GM21717 (cell line): ENCODE measurements around the gene GABBR2.
"Not testable (repeated sequence)": the region's sequence is repeated elsewhere in the genome, so short reads cannot be mapped to it uniquely, and the experiment has no call there.

Experiments used
- ATAC-seq: cut with Tn5 transposase; IDR thresholded peaks from one replicate; pipeline ENCODE4 v1.9.1; 2021; ENCODE audit warnings: mild to moderate bottlenecking, moderate library complexity; ENCODE audit not compliant: unreplicated experiment

Gene GABBR2

DNA sequence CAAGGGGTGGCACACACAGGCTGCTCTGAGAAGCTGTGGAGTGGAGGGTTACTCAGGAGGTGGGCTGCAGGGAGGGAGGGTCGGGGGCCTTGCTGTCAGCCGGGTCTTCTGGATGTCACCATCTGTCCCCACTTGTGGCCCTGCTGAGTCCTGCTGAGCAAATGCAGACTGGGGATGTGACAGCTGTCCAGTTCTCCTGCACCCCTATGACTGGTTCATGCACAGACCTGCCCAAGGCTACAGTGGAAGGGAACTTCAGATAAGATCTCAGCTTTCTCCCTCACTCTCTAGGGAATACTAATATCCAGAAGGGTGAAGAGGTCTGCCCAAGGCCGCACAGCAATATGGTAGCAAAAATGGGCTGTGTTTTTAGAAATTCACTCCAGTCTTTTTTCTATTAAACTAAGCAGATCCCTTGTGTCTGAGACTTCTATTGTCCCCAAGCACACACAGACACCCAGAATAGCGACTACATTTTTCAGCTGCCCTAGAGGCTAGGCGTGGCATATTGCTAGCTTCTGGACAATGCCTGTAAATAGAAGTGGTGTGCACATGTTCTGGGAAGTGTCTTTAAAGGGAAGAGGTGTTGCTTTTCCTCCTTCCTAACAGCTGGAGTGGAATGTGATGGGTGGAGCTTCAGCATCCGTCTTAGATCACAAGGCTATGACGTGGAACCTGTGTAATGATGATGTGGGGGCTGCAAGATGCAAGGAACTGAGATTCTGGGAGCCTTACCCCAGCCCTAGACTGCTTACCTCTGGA lies 402.2 kb downstream of the GABBR2 start:
- no peak for ATAC-seq

DNA sequence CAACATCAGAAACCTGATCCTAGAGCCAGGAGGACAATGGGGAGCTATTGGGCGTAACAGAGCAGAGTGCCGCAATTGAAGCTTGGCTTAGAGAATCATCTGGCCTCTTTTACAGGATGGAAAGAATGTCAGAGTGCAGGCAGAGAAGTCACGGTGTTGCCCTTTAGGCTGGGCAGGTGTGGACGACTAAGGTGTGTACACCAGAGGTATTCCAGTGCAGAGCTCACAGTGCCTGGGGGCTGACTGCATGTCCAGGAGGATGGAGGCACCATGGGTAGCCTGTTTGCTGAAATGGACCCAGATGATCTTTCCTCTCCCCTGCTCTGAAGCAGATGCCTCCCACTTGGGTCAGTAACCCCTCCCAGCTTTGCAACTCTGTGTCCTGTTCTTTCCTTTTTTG lies 404.4 kb downstream of the GABBR2 start:
- ATAC-seq: no peak

DNA sequence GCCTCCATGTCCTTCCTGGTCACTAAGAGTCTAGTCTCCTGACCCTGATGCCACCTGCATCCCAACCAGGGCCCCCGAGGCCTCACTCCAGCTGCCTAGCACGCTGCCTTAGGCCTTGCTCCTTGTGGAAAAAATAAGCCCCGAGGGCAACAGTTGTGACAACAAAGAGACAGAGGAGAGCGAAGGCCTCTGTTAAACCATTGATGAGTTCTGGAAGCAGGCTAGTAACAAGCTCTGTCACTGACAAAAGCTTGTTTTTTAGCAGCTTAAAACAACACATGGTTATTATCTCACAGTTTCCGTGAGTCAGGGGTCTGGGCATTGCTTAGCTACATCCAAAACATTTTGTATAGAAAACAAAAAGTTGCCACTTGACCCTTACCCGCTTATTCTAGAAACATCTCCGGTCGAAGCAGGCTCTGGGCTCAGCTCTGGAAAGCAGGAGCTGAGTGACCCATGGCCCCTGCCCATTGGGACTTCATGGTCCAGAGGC lies 405.1 kb downstream of the GABBR2 start:
- ATAC-seq: no peak

DNA sequence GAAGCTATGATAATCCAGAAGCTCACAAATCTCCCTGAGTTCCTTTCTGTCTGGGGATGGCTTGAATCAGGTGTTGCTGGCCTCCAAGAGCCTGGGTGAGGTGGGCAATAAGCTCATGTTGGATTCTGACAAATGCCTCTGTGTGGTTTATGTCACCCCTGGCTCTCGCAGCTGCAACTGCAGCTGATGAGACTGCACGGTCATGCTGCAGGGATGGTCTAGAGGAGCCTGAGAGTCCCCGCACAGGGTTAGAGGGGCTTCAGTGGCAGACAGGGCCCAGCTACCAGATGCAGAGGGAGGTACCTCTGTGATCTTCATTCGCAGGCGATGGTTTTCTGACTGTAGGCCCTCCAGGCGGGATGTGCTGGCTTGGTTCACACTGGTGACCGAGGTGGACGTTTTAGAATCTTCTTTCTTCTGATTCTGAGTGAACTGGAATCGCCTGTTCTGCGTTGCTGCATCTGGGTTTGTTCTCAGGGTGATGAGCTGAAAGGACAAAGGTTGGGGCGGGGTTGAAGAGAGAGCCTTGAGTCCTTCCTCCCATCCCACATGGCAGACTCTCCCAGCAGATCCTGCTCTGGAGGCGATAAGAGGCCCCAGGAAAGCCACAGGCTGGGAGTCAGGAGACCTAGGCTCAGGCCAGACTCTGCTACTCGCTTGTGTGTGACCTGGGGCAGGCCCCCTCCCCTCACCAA lies 405.6 kb downstream of the GABBR2 start:
- ATAC-seq: no peak

DNA sequence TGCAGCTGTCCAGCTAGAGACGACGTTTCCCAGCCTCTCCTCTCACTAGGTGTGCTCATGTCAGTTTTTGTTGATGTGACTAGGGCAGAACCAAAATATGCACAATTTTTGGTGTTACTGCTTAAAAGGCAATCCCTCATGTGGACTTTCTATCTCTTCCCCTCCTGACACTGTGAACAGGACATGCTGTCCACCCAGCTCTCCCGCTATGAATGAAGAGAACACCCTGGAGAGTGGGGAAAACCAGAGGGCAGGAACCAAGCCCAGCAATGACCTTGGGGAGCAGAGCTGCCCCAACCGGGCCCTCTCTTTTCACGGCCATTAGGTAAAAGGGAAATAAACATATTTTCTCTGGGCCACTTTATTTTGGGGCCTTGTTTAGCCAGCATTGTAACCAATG lies 406.6 kb downstream of the GABBR2 start:
- ATAC-seq: no peak

DNA sequence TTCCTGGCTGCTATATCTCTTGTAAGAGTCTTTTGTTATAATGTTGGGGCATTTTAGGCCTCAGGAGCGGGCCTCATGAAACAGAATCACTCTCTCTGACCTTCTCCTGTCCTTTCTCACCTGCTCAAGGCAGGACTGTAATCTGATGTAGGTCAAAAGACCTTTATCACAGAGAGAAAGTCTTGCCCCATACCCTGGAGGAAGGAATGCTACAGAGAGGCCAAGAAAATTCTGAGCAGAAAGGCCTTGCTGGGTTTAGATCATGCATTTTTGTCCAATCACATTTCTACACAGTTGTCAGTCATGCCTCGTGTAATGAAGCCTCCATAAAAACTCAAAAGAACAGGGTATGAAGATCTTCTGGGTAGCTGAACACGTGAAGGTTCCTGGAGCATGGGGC lies 408.1 kb downstream of the GABBR2 start:
- no peak for ATAC-seq

DNA sequence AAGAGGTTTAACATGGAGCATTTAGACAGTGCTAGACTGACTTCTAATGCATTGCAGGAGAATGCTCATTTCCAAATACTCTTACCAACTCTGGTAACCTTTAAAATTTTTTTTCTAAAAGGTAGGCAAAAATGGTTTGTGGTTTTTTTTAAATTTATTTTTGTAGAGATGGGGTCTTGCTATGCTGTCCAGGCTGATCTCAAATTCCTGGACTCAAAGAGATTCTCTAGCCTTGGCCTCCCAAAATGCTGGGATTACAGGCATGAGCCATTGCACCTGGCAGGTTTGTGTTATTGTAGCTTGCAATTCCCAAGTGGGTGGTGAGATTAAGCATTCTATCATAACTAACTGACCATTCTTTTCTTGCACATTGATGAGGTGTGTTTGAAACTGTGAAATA lies 410.3 kb downstream of the GABBR2 start:
- ATAC-seq: no peak

DNA sequence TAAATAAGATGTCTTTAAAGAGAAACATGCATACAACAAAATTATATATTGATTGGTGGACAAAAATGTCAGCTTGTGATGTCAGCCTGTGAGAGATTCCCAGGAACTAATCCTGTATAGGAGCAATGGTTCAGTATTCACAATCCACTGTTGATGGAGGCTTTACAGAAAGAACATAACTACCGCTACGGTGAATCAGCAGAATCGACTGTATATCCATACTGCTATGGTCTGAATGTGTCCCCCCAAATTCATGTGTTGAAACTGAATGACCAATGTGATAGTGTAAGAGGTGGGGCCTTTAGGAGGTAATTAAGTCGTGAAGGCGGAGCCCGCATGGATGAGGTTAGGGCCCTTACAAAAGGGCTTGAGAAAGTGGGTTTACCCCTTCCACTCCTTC lies 412.9 kb downstream of the GABBR2 start:
- ATAC-seq: no peak

DNA sequence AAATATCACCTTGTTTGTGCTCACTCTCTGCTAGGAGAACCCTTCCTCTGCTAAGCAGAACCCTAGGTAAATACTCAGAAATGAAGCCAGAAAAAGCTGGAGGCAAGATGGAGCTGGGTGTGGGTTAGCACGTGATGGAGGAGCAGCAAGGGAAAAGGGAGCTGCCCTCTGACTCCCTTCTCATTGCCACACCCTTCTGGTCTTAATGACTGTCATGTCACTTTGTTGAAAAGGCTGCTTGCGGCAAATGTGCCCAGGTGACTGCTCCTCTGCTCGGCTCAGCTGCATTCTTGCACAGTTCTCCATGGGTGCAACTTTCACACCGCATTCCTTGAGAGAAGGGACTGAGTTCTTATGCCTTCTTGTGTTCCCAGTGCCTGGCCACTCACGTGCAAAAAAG lies 416.9 kb downstream of the GABBR2 start:
- ATAC-seq: no peak

DNA sequence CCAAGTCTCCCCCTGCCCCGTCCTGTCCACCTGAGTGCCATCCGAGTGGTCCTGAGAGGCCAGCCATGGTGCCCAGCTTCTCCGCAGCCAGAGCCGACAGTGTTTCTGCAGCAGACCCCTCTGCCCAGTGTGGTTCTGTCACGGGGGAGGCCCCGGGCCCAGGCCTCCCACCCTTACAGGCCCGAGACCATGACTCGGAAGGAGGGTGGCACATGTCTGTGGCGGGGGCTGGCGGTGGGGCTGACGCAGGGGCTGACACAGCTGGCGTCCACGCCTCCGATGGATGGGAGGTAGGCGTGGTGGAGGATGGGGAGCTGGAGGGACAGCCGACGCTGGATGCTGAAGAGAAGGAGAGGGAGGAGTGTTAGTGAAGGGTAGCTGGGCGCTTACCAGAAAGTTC lies 418.3 kb downstream of the GABBR2 start:
- no peak for ATAC-seq

DNA sequence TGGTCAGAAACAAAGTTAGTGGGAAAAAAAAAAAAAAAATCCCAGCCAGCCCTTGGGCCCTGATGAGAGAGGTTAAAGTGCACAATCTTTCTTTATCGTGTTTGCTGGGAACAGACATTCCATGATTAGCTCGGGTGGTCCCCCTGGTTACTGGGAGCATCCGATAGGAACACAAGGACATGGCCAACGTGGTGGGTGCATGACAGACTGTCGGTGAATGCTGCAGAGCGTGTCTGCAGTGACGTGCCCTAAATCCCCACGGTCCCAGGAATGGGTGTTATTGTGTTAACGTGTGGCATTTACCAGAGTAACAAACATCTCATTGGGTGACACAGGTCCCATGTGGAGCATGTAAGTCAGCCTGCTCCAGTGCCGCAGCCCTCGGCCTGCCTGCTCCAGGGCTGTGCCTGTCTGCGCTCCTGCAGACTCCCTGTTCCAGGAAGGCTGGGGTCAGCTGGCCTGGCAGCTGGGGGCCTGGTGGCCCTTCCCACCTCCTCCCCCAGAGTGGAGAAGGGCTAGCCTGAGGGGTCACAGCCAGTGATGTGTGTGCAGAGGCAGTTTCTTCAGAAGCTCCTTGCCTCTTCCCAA lies 419.0 kb downstream of the GABBR2 start:
- no peak for ATAC-seq

DNA sequence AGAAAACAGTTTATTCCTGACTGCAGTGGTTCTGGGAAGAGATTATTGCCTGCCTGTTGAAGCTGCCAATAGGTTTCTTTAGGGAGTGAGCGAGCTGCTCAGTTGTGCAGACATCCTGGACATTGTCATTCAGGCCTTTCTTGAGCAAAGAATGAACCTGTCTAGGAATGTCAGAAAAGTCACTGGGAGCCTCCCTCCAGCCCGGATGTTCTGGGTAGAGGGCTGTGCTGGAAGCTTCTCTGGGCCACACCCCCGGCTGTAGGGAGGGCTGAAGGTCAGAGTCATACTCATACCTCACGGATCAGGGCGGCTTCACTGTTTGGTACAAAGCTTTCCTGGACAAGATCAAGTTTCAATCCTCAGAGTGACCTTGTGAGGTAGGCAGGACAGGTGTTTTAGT lies 419.9 kb downstream of the GABBR2 start:
- no peak for ATAC-seq

DNA sequence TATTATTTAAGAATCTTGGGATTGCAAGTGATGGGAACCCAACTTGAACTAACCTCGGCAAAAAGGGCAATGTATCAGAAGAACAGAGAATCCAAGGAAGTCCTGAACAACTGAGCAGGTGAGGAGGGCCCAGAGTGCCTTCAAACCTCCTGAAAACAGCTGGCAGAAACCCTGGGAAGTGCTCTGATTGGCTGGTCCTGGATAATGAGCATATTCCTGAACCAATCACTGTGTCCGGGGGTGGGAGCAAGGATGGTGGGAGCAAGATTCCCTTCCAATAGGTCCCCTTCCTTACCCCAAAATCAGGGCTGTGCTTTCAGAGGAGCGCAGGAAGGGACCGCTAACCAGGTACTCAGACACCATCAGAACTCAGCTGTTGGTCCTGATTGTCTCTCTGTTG lies 421.4 kb downstream of the GABBR2 start:
- no peak for ATAC-seq

DNA sequence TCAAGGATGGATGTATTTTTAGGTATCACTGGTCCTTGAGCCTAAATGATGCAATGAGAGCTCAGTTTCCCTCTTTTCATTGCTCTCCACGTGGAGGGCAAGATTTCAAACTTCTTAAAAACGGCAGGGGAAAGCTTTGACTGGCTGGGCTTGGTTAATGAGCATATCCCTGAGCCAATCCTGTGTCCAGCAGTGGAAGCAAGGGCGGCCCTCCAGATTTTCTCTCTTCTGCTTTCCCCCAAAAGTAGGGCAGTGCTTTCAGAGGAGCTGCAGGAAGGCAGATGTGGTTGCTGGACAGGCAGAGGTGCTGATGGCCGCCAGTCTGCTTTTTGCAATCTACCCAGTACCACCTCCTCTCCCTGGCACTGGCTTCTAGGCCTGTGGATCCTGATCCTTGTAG lies 423.3 kb downstream of the GABBR2 start:
- no peak for ATAC-seq

DNA sequence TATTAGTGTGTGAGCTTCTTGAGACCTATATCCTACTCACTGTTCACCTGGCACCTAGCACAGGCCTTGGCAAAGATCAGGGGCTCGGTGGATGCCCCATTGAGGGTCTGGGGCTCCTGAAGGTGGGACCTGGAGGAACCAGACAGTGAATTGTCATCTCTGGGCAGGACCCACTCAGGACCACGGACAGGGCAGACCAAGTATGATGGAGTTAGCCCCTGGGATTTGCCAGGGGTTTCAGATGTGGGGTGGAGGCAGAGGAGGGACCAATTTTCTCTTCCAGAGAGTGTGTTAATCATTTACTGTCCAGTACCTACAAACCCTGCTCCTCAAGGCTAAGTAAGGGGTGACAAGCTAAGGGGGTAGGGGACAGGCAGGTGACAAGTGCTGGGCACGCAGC lies 424.0 kb downstream of the GABBR2 start:
- no peak for ATAC-seq

DNA sequence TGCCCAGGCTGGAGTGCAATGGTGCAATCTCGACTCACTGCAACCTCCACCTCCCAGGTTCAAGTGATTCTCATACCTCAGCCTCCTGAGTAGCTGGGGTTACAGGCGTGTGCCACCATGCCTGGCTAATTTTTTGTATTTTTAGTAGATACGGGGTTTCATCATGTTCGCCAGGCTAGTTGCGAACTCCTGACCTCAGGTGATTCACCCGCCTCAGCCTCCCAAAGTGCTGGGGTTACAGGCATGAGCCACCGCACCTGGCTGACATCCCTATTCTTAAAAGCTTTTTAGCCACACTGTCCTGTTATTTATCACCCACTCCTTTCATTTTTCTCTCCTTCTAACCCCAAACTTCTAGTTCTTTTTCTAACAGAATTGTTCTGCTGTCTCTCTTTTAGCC lies 425.6 kb downstream of the GABBR2 start:
- not testable (repeated sequence) for ATAC-seq

DNA sequence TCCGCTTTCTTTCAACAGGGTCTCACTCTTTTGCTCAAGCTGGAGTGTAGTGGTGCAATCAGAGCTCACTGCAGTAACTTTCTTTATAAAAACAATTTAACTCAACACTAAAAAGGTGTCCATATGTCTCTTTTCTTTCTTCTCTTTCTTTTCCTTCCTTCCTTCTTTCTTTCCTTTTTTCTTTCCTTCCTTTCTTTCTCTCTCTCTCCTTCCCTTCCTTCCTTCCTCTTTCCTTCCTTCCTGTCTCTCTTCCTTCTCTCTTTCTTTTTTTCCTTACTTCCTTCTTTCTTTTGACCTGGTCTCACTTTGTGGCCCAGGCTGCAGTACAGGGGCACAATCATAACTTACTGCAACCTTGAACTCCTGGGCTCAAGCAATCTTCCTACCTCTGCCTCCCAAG lies 427.5 kb downstream of the GABBR2 start:
- no peak for ATAC-seq

DNA sequence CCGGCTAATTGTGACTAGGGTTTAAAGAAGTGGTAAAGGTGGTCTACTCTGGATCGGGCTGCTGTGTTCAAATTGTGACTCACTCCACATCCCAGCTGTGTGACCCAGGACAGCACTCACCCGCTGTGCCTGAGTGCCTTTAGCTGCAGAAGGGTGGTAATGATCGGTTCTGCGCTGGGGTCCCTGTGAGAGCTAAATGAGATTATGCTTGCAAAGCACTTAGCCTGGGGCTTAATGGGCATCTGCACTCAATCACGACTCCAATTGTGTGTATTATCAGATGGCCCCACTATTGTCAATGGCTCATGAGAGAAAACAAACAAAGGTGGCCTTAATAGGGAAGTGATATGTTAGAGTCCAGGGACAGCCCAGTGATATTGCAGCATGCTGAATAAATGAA lies 428.2 kb downstream of the GABBR2 start:
- ATAC-seq: no peak

DNA sequence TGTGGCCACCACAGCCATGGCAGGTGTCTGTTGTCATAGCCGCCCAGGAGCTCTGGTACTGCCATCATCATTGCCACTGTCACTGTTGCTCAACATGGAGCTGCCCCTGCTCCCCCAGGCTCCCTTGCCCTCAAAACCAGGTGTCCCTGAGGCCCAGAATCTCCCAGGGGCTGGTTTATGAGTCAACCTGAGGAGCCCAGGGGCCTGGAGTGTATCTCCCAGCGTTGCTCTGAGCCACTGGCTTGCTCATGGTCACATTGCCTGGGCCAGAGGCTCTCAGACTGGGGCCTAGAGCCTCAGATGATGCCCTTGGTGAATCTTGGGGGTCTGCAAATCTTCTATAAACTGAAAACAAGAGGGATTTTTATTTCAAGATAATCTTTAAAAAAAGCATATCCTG lies 428.6 kb downstream of the GABBR2 start:
- no peak for ATAC-seq

DNA sequence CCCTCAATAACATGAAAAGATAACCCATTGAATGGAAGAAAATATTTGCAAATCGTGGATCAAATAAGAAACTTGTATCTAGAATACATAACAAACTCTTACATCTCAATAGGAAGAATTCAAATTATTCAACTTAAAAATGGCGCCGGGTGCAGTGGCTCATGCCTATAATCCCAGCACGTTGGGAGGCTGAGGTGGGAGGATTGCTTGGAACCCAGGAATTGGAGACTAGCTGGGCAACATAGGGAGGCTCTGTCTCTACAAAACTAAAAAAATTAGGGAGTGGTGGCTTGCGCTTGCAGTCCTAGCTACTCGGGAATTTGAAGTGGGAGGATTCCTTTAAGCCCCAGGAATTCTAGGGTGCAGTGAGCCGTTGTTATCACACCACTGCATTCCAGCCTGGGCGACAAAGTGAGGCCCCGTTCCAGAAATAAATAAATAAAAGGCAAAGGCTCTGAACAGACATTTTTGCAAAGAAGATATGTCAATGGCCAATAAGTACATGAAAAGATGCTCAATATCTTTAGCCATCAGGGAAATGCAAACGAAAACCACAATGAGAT lies 431.7 kb downstream of the GABBR2 start:
- no peak for ATAC-seq

DNA sequence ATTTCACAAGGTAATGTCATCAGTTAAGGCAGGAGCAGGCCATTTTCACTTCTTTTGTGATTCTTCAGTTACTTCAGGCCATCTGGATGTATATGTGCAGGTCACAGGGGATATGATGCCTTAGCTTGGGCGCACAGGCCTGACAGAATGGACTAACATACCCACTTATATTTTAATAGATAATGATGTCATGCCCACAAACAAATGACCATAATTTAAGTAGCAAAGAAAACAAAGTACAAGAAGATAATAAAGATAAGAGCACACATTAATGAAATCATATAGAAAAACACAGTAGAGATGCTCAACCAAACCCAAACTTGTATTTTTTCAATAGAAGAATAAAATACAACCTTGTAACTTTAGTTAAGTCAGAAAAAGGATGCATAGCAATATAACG lies 433.6 kb downstream of the GABBR2 start:
- no peak for ATAC-seq

DNA sequence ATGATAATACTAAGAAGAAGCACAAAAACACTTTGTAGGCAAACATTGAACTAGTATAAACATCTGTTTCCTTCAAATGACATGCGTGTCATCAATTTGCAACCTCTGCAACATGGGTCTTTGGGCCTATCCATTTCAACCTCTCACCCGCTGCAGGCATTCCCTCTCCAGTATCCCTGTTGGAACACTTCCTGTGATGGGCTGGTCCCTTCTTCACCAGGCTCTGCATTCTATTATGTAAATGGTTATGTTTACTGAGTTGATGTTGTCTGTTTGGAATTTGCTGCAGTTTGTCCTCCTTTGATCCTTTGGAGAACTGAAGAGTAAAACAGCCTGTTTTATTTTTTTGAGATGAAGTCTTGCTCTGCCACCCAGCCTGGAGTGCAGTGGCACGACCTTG lies 436.7 kb downstream of the GABBR2 start:
- no peak for ATAC-seq
